NCI-H774 (cell line): ENCODE data around the gene VPS52.

Experiments used
- DNase-seq: peaks from one replicate; lab custom pipeline; 2025; lab: John Stamatoyannopoulos, UW

Gene VPS52

GRCh38 chr6:33211136-33211535 is 60.5 kb downstream of the VPS52 start:
- DNase-seq, result no peak

- no peak for DNase-seq
These were observed 61.8 kb downstream of the VPS52 start for GRCh38 chr6:33209856-33210255.

GRCh38 chr6:33208091-33208967 is 63.3 kb downstream of the VPS52 start, which contains the start of gene RING1:
Gene RING1 (plus strand): TSS chr6:33208500. CDS start chr6:33208823, 323 bp downstream.
- DNase-seq, result peak; percentile 73

- no peak for DNase-seq
These were observed 64.1 kb downstream of the VPS52 start for GRCh38 chr6:33207552-33208090.

- DNase-seq, result no peak
These were observed 64.7 kb downstream of the VPS52 start for GRCh38 chr6:33206864-33207551.

GRCh38 chr6:33206027-33206863 is 65.4 kb downstream of the VPS52 start:
- DNase-seq, result no peak

- DNase-seq, result no peak
These were observed 66.3 kb downstream of the VPS52 start for GRCh38 chr6:33205191-33206026.

- DNase-seq, result peak; percentile 93
These were observed 67.1 kb downstream of the VPS52 start, which contains the start of gene HSD17B8 for GRCh38 chr6:33204415-33205190. Gene HSD17B8 (plus strand): TSS chr6:33204655. CDS start chr6:33204669, 14 bp downstream.

- no peak for DNase-seq
These were observed 67.6 kb downstream of the VPS52 start for GRCh38 chr6:33204165-33204414.

GRCh38 chr6:33203443-33204164 is 68.1 kb downstream of the VPS52 start:
- DNase-seq, result no peak

GRCh38 chr6:33202799-33203198 is 68.9 kb downstream of the VPS52 start:
- DNase-seq, result no peak

GRCh38 chr6:33201935-33202334 is 69.7 kb downstream of the VPS52 start:
- DNase-seq, result no peak

GRCh38 chr6:33201147-33201545 is 70.5 kb downstream of the VPS52 start:
- no peak for DNase-seq
